GM12878 (cell line): ENCODE results near the gene MYO7B. TPM values are rescaled to one million over a fixed set of nuclear protein-coding genes. Genes with fewer than 3 reads are reported as not detected.

ENCODE experiments used
- ATAC-seq: fragments of 200-7000 bp; cut with Tn5 transposase; 3 replicates; pipeline ENCODE4 v1.9.1; 2020; ENCODE audit warnings: mild to moderate bottlenecking, moderate library complexity
- BruUV-seq: library from RNA; stranded (reverse); fragments of 400-500 nt; replicated peaks from 2 replicates; lab custom pipeline; 2021; lab: Mats Ljungman, UMichigan
- CTCF ChIA-PET: fragments of 300-600 bp; sonication (Branson Sonifier 250); formaldehyde crosslinking; extraction: SDS; loops from one replicate; lab custom pipeline; 2021; ENCODE audit warnings: inconsistent platforms; lab: Yijun Ruan, JAX
- POLR2A ChIA-PET: fragments of 350-600 bp; formaldehyde crosslinking; extraction: SDS; loops from one replicate; lab custom pipeline; 2021; ENCODE audit warnings: inconsistent platforms; lab: Charles Lee
- RAD21 ChIA-PET: fragments of 300-600 bp; sonication (Branson Sonifier 250); formaldehyde crosslinking; loops from one replicate; lab custom pipeline; 2023; ENCODE audit warnings: antibody characterized with exemption; ENCODE audit not compliant: unreplicated experiment; lab: Charles Lee
- SMC1A ChIA-PET: fragments of 300-600 bp; sonication (Branson Sonifier 250); formaldehyde crosslinking; loops from one replicate; lab custom pipeline; 2023; ENCODE audit not compliant: unreplicated experiment, uncharacterized antibody; lab: Charles Lee
- DNase-seq: peaks from one replicate; pipeline ENCODE4 v3.0.0-alpha.2; 2011; ENCODE audit warnings: low read depth, low spot score
- FAIRE-seq: peaks from 3 replicates; lab custom pipeline; 2011; peaks lifted over from hg19 to GRCh38; lab: Jason Lieb, UNC
- H2AFZ ChIP-seq: 2 replicates; pipeline ENCODE4 v1.6.0; 2011; ENCODE audit warnings: low read depth, low read length, control low read depth; ENCODE audit not compliant: control insufficient read depth
- H3K27ac ChIP-seq: 2 replicates; pipeline ENCODE4 v1.5.1; 2011; ENCODE audit warnings: control low read depth; ENCODE audit not compliant: control insufficient read depth, insufficient read depth
- H3K27me3 ChIP-seq, 2 experiments: replicated peaks in 1 of 2; 2 replicates each; pipeline versions ENCODE4 v1.6.0 to v1.6.1; 2011; ENCODE audit warnings: low read length in 1 of 2; ENCODE audit not compliant: control insufficient read depth in 2 of 2, insufficient read depth in 2 of 2
- H3K36me3 ChIP-seq, 2 experiments: 2 replicates each; pipeline ENCODE4 v1.5.1; 2011; ENCODE audit warnings: low read length in 1 of 2; ENCODE audit not compliant: control insufficient read depth in 2 of 2, insufficient read depth in 2 of 2
- H3K4me1 ChIP-seq: 2 replicates; pipeline ENCODE4 v1.6.1; 2011; ENCODE audit warnings: mild to moderate bottlenecking, low read length, moderate library complexity, mixed read lengths; ENCODE audit not compliant: control insufficient read depth, insufficient read depth
- H3K4me2 ChIP-seq: 2 replicates; pipeline ENCODE4 v1.6.0; 2011; ENCODE audit warnings: control low read depth; ENCODE audit not compliant: control insufficient read depth, insufficient read depth
- H3K4me3 ChIP-seq: fragments of 200-600 bp; sonication (generic); 2 replicates; pipeline ENCODE4 v1.5.1; 2016
- H3K79me2 ChIP-seq: 2 replicates; pipeline ENCODE4 v1.6.0; 2011; ENCODE audit warnings: low read length; ENCODE audit not compliant: control insufficient read depth, insufficient read depth
- H3K9ac ChIP-seq: 2 replicates; pipeline ENCODE4 v1.8.0; 2011; ENCODE audit warnings: low read length, control low read depth, mixed read lengths; ENCODE audit not compliant: control insufficient read depth, insufficient read depth
- H3K9me3 ChIP-seq: replicated peaks from 3 replicates; pipeline ENCODE4 v1.5.1; 2011; ENCODE audit warnings: mild to moderate bottlenecking, low read length; ENCODE audit not compliant: control insufficient read depth, insufficient read depth
- H4K20me1 ChIP-seq: 2 replicates; pipeline ENCODE4 v1.6.0; 2011; ENCODE audit not compliant: control insufficient read depth, insufficient read depth
- BMI1 ChIP-seq: fragments of 450-650 bp; IDR thresholded peaks from 2 replicates; pipeline ENCODE4 v1.6.1; 2016; ENCODE audit warnings: mild to moderate bottlenecking, moderate library complexity, borderline replicate concordance
- CBX5 ChIP-seq: sonication (generic); IDR thresholded peaks from 2 replicates; pipeline ENCODE4 v1.6.1; 2016; ENCODE audit warnings: low read depth, moderate library complexity, mild to moderate bottlenecking, inconsistent platforms
- CEBPB ChIP-seq, 2 experiments: fragments of 150-350 bp in 1 of 2; IDR thresholded peaks; 2 replicates each; pipeline ENCODE4 v1.6.1; 2012 to 2014; ENCODE audit warnings: low read depth in 2 of 2, low read length in 2 of 2, borderline replicate concordance in 1 of 2, inconsistent platforms in 1 of 2
- EP300 ChIP-seq, 2 experiments: fragments of 150-350 bp in 1 of 2; IDR thresholded peaks; 2 replicates each; pipeline ENCODE4 v1.6.1; 2011 to 2012; ENCODE audit warnings: low read depth in 2 of 2, low read length in 2 of 2, borderline replicate concordance in 1 of 2, improper control_type of control experiment in 1 of 2, inconsistent platforms in 1 of 2; ENCODE audit not compliant: control insufficient read depth in 1 of 2
- IKZF1 ChIP-seq: fragments of 450-650 bp; conservative IDR thresholded peaks from 2 replicates; pipeline ENCODE4 v1.6.1; 2017; ENCODE audit warnings: antibody characterized with exemption, mild to moderate bottlenecking
- MEF2A ChIP-seq: IDR thresholded peaks from 2 replicates; pipeline ENCODE4 v1.6.1; 2011; ENCODE audit warnings: low read depth, mild to moderate bottlenecking, low read length, moderate library complexity; ENCODE audit not compliant: insufficient read depth
- MEF2B ChIP-seq: fragments of 450-650 bp; IDR thresholded peaks from 2 replicates; pipeline ENCODE4 v1.6.1; 2018; ENCODE audit warnings: mild to moderate bottlenecking, moderate library complexity; ENCODE audit not compliant: partially characterized antibody, poor library complexity, severe bottlenecking
- PKNOX1 ChIP-seq: fragments of 450-650 bp; IDR thresholded peaks from 2 replicates; pipeline ENCODE4 v1.6.1; 2016; ENCODE audit warnings: mild to moderate bottlenecking
- PML ChIP-seq: IDR thresholded peaks from 2 replicates; pipeline ENCODE4 v1.6.1; 2012; ENCODE audit warnings: low read length, inconsistent platforms
- POLR2A ChIP-seq: IDR thresholded peaks from 2 replicates; pipeline ENCODE4 v1.6.1; 2011; ENCODE audit warnings: low read depth, mild to moderate bottlenecking, low read length
- SREBF1 ChIP-seq: IDR thresholded peaks from 2 replicates; pipeline ENCODE4 v1.6.1; 2012; ENCODE audit warnings: mild to moderate bottlenecking, low read length
- STAT3 ChIP-seq: IDR thresholded peaks from 2 replicates; pipeline ENCODE4 v1.6.1; 2011; ENCODE audit warnings: low read depth, low read length, improper control_type of control experiment
- SUPT20H ChIP-seq: IDR thresholded peaks from 2 replicates; pipeline ENCODE4 v1.6.1; 2011; ENCODE audit warnings: low read depth, mild to moderate bottlenecking, low read length, moderate library complexity, borderline replicate concordance; ENCODE audit not compliant: control insufficient read depth
- ZBTB33 ChIP-seq: fragments of 450-650 bp; IDR thresholded peaks from 2 replicates; pipeline ENCODE4 v1.6.1; 2017; ENCODE audit warnings: mild to moderate bottlenecking
- ZZZ3 ChIP-seq: IDR thresholded peaks from 2 replicates; pipeline ENCODE4 v1.6.1; 2011; ENCODE audit warnings: low read depth; ENCODE audit not compliant: control insufficient read depth, insufficient read length
- WGBS: methylation state at CpG from one replicate; pipeline ENCODE4 v1.1.6; 2016; ENCODE audit warnings: low lambda C conversion rate; ENCODE audit not compliant: insufficient replicate concordance, insufficient coverage; ENCODE audit errors: missing lambda C conversion rate; 5-methylcytosine and 5-hydroxymethylcytosine counted together
- in situ Hi-C: fragments of 300-500 bp; cut with MboI; formaldehyde crosslinking; loops from 9 replicates; pipeline ENCODE4 v1.14.3; 2018; ENCODE audit warnings: mixed read lengths
- intact Hi-C: fragments of 100-400 bp; cut with micrococcal nuclease; formaldehyde crosslinking; loops from one replicate; pipeline ENCODE4 v1.14.2; 2022; ENCODE audit not compliant: unreplicated experiment
- polyA plus RNA-seq, 11 experiments: library from polyadenylated mRNA; depleted of rRNA in 4 of 11; unstranded in 6 of 11; stranded (reverse) in 5 of 11; fragments of >200 nt; fragmentation: Nextera tagmentation in 4 of 11; fragmentation: Illumina TruSeq in 1 of 11; extraction: Ambion mirVana in 4 of 11; extraction: Trizol in 1 of 11; gene quantifications; 1 replicate in 1 of 11; 2 replicates in 10 of 11; pipeline versions ENCODE4 v1.2.1 to v1.2.3, GENCODE V29; 2011 to 2016; ENCODE audit warnings: inconsistent platforms in 2 of 11, missing spikeins in 2 of 11, low read depth in 1 of 11
- total RNA-seq, 4 experiments: library from RNA; depleted of rRNA in 3 of 4; stranded (reverse); fragments of >200 nt in 3 of 4; fragmentation: Illumina TruSeq in 1 of 4; extraction: Trizol in 1 of 4; gene quantifications; 2 replicates each; pipeline versions ENCODE4 v1.2.1 to v1.2.3, GENCODE V29; 2013 to 2021
- TF ChIP-seq, protein P1 (sequence below): fragments of 450-650 bp; IDR thresholded peaks from 2 replicates; pipeline ENCODE4 v1.6.1; 2017; ENCODE audit warnings: antibody characterized with exemption, mild to moderate bottlenecking, moderate library complexity

The MYO7B gene
- total and polyA plus RNA-seq, 10 of the 15 experiments (the other 5 are each of a cell fraction or from before 2014, with no cell fraction given) = 0.08 to 4.8 (median 1.2) TPM

- FAIRE-seq (no peak), DNase-seq (no peak), ATAC-seq (no peak)
- no peak overlapping the region for H3K4me3 ChIP-seq
- H3K4me1 ChIP-seq = peaks cover 17% of the 10 kb centered on the region
- no peak overlapping the region for H3K27ac ChIP-seq
- in situ Hi-C loops (no loop called here), intact Hi-C loops (no loop called here)
- ChIA-PET POLR2A (no interaction called here), SMC1A (no interaction called here), CTCF (interaction anchor here (0.8 kb wide), 1 partner anchor 43 kb away, joined by 3 read pairs; no protein-coding TSS in a partner anchor), RAD21 (no interaction called here)
- H4K20me1 ChIP-seq = no peaks in the 10 kb centered on the region
- no peaks in the 10 kb centered on the region for H3K27me3 ChIP-seq
- H3K79me2 ChIP-seq = no peaks in the 10 kb centered on the region
- no peak overlapping the region for H3K9ac ChIP-seq
- no TSS peak for BruUV-seq
- 42% methylated on average over 16 of the region's 16 CpGs for WGBS
- H3K9me3 ChIP-seq = no peaks in the 10 kb centered on the region
- H2AFZ ChIP-seq = no peak overlapping the region
- no peak for TF ChIP-seq CBX5
- TF ChIP-seq POLR2A = no peak
- TF ChIP-seq STAT3 = no peak
- TF ChIP-seq PKNOX1 = no peak
- TF ChIP-seq EP300 (IDR thresholded peaks at IDR 0.05; ENCODE audit: borderline replicate concordance in 1 of 2, control insufficient read depth in 1 of 2, low read depth in 2 of 2, low read length in 2 of 2) = no peak
- TF ChIP-seq, protein P1, sequence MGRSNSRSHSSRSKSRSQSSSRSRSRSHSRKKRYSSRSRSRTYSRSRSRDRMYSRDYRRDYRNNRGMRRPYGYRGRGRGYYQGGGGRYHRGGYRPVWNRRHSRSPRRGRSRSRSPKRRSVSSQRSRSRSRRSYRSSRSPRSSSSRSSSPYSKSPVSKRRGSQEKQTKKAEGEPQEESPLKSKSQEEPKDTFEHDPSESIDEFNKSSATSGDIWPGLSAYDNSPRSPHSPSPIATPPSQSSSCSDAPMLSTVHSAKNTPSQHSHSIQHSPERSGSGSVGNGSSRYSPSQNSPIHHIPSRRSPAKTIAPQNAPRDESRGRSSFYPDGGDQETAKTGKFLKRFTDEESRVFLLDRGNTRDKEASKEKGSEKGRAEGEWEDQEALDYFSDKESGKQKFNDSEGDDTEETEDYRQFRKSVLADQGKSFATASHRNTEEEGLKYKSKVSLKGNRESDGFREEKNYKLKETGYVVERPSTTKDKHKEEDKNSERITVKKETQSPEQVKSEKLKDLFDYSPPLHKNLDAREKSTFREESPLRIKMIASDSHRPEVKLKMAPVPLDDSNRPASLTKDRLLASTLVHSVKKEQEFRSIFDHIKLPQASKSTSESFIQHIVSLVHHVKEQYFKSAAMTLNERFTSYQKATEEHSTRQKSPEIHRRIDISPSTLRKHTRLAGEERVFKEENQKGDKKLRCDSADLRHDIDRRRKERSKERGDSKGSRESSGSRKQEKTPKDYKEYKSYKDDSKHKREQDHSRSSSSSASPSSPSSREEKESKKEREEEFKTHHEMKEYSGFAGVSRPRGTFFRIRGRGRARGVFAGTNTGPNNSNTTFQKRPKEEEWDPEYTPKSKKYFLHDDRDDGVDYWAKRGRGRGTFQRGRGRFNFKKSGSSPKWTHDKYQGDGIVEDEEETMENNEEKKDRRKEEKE = no peak
- TF ChIP-seq PML = no peak
- TF ChIP-seq ZBTB33 = no peak
- TF ChIP-seq SREBF1 = no peak
- no peak for TF ChIP-seq MEF2A
- TF ChIP-seq SUPT20H = no peak
- TF ChIP-seq ZZZ3 = no peak
- TF ChIP-seq CEBPB (IDR thresholded peaks at IDR 0.05; ENCODE audit: borderline replicate concordance in 1 of 2, low read depth in 2 of 2, low read length in 2 of 2) = no peak
- no peak for TF ChIP-seq MEF2B
- no peak for TF ChIP-seq IKZF1
- TF ChIP-seq BMI1 = no peak
- no peak overlapping the region for H3K4me2 ChIP-seq
- H3K36me3 ChIP-seq = no peaks in the 10 kb centered on the region
These were observed 98.7 kb downstream of the MYO7B start for GRCh38 chr2:127634066-127634617.
